Colonic mucosa (tissue), 4 donors: ENCODE data around the gene JOSD1. TPM values are rescaled to one million over a fixed set of nuclear protein-coding genes. Genes with fewer than 3 reads are reported as not detected.

Experiments used
- DNase-seq: peaks from one replicate; pipeline ENCODE4 v3.0.0-alpha.2; 2020
- H3K27ac ChIP-seq: fragments of 200-600 bp; one replicate; pipeline ENCODE4 v1.8.0; 2021
- H3K27me3 ChIP-seq: fragments of 200-600 bp; one replicate; pipeline ENCODE4 v1.8.0; 2021
- H3K36me3 ChIP-seq: fragments of 200-600 bp; one replicate; pipeline ENCODE4 v1.8.0; 2021
- H3K4me1 ChIP-seq: fragments of 200-600 bp; one replicate; pipeline ENCODE4 v1.8.0; 2021; ENCODE audit warnings: mild to moderate bottlenecking
- H3K4me3 ChIP-seq: fragments of 200-600 bp; one replicate; pipeline ENCODE4 v1.8.0; 2021
- H3K9ac ChIP-seq, 2 donors: one replicate each; pipeline ENCODE4 v1.7.0; 2013; ENCODE audit warnings: control low read depth in 2 of 2, low read depth in 2 of 2, low read length in 2 of 2
- H3K9me3 ChIP-seq: fragments of 200-600 bp; one replicate; pipeline ENCODE4 v1.8.0; 2021
- intact Hi-C: fragments of 100-400 bp; cut with DNase I; formaldehyde crosslinking; loops from one replicate; pipeline ENCODE4 v1.14.1; 2022
- total RNA-seq, 2 donors: library from RNA; stranded (reverse); fragmentation: NEBNext Ultra II Directional in 1 of 2; extraction: Animal tissue kit (Norgen Biotek cat#: 25700) in 1 of 2; gene quantifications; one replicate each; pipeline ENCODE4 v1.2.1, GENCODE V29; 2021
- TF ChIP-seq, protein P1 (sequence below): fragments of 200-600 bp; IDR thresholded peaks from one replicate; pipeline ENCODE4 v1.8.0; 2022; ENCODE audit warnings: antibody characterized with exemption, mild to moderate bottlenecking
- donor health status: healthy.
- donor health status: DM: no; HTN: no; CAD: no.
- donor health status: DM: no; HTN: no; CAD: no.

Gene JOSD1
- total RNA-seq, 2 donors from 2014 or later: 52.4 to 108 TPM

DNA sequence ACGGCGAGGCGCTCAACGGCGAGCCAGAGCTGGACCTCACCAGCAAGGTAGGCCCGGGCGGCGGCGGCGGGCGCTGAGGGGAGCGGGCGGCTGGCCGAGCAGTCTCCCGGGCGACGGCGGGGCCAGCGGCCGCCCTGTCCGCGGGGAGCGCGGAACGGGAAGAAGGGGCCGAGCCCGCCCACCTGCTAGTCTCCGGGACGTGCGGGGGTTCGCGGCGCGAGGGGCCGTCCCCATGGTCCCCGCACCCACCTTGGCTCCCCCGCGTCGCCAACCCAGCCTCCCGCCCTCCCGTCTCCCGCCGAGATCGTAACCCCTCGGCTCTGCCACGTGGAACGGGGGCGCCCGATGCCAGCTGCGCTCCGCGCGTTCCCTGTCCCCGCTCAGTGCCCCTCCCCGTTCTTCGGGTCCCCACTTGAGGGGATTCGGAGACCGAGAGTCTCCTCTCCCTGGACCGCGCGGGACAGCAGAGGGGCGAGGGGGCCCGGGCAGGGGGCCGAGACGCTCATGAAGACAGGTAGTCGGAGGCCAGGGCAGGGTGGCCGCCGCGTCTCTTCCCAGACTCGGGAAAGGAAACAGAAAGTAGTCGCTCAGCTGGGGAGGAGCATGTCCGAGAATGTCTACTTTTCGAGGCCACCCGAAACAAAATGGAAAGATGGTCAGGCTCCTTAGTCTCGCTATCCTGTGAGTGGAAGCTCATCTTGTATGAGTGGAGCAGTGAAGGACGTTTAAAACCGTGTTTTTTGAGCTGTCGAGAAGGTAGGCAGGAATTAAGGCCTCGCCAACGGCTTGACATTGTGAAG, 5.6 kb upstream of the JOSD1 start:
- H3K27ac ChIP-seq: peak overlapping the region; percentile 98
- H3K4me3 ChIP-seq: peak overlapping the region; percentile 97
- peaks cover 16% of the 10 kb centered on the region for H3K4me1 ChIP-seq
- intact Hi-C loops: no loop called here
- H3K27me3 ChIP-seq: no peaks in the 10 kb centered on the region
- TF ChIP-seq, protein P1, sequence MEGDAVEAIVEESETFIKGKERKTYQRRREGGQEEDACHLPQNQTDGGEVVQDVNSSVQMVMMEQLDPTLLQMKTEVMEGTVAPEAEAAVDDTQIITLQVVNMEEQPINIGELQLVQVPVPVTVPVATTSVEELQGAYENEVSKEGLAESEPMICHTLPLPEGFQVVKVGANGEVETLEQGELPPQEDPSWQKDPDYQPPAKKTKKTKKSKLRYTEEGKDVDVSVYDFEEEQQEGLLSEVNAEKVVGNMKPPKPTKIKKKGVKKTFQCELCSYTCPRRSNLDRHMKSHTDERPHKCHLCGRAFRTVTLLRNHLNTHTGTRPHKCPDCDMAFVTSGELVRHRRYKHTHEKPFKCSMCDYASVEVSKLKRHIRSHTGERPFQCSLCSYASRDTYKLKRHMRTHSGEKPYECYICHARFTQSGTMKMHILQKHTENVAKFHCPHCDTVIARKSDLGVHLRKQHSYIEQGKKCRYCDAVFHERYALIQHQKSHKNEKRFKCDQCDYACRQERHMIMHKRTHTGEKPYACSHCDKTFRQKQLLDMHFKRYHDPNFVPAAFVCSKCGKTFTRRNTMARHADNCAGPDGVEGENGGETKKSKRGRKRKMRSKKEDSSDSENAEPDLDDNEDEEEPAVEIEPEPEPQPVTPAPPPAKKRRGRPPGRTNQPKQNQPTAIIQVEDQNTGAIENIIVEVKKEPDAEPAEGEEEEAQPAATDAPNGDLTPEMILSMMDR: no peak
- DNase-seq: peak; percentile 63
- peak overlapping the region; percentile 70 to 97 for H3K9ac ChIP-seq
- H3K36me3 ChIP-seq: no peaks in the 10 kb centered on the region
- no peaks in the 10 kb centered on the region for H3K9me3 ChIP-seq

DNA sequence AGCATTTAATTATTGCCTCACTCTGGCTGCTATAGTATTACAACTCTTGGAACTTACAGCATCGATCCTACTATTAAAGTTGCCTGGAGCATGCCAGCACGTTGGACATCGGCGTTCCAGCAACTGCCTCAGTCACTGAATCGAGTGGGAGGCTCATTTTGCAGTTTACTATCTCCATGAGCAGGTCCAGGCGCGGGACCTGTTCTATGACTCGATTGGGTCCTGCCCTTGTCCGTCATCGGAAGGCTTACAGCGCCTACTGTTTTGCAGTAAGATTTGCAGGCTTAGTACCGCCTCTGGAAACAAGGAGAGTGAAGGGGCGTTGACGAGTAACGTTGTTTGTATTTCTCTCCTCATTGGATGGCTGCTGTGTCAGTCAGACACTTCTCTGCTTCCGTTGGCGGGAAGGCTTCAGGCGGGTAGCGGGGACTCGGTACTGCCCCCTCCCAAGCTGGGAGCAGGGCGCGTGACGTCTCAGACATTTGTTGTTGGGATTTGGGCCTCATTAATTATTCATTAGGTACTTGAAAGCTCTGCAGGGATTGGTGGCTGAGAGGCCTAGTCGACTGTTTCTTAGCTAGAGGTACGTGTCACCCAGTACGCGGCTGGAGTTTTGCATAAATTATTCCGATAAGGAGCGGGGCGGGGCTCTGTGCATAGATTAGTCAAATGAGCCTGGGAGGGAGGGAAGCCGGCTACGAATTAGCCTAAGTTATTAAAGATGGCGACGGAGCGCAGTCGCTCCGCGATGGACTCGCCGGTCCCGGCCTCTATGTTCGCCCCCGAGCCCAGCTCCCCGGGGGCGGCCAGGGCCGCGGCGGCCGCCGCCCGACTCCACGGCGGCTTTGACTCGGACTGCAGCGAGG, 4.7 kb upstream of the JOSD1 start, which contains the start of gene GTPBP1:
Gene GTPBP1, plus strand, starts transcription at position 710 of the 866 bp plus-strand sequence. Its CDS starts 12 bp downstream, at position 722.
- Histone ChIP-seq H3K4me3 (peak within 1 kb of the TSS; percentile 97), H3K27ac (peak within 1 kb of the TSS; percentile 98), H3K36me3 (no peaks in the 10 kb centered on the region), H3K9me3 (no peaks in the 10 kb centered on the region), H3K9ac (peak within 1 kb of the TSS; percentile 75 to 97), H3K27me3 (no peaks in the 10 kb centered on the region), H3K4me1 (peaks cover 16% of the 10 kb centered on the region)
- TF ChIP-seq, protein P1: peak; percentile 15
- intact Hi-C loops: no loop called here
- peak; percentile 99 for DNase-seq

DNA sequence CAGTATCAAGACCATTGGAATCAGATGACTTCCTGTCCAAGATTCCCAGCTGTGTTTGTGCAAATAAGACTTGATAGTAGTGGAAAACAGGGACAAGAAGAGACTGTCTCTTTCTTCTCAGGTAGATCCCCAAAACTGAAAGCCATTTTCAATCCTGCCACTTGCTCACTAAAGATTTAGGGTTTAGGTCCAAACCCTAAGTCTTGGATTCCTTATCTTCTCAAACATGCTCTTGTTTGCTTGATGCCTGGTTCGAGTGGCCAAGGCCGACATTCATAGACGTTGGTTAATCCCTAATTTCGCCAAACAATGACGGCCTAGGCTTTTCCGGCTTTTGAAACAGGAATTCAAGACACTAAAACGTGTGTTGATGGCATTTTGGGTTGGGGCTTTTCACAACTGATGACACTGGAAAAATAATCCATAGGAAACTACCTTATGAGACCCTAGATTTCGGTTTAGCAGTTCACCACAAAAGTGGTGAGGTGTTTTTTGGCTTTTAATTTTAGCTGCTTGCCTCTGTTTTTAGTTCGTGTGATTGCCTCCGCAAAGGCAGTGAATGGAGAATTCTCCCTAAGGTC, 4.0 kb upstream of the JOSD1 start:
- no peaks in the 10 kb centered on the region for H3K36me3 ChIP-seq
- intact Hi-C loops: no loop called here
- H3K9ac ChIP-seq: peak overlapping the region; percentile 33 to 75
- TF ChIP-seq, protein P1: no peak
- H3K27ac ChIP-seq: peak overlapping the region; percentile 87
- no peaks in the 10 kb centered on the region for H3K9me3 ChIP-seq
- peak overlapping the region; percentile 25 for H3K4me3 ChIP-seq
- DNase-seq: no peak
- H3K4me1 ChIP-seq: peaks cover 16% of the 10 kb centered on the region
- no peaks in the 10 kb centered on the region for H3K27me3 ChIP-seq

DNA sequence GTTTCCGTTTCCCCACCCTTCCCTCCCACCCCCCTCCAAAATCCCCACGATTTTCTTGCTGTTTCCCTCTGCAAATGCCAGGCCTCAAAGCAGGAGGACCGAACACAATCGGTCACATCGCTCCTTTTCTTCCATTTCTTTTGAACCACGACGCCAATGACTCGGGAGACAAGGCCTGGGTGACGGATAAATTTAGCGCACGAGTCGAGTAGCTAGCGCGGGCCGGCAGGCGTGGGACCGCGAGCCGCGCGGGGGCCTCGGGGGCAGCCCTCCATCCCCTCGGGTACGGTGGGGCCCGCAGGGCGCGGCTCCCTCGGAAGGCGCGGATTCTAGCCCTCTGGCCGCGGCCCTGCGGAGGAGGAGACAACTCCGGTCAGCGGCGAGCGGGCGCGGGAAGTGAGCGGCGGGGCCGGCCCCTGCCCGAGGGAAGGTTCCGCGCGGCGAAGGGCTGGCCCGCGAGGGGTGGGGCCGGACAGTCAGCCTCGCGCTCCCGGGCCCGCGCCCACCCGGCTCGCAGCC, 414 bp downstream of the JOSD1 start:
- Histone ChIP-seq H3K36me3 (no peaks in the 10 kb centered on the region), H3K9ac (peak overlapping the region; percentile 86 to 92), H3K27me3 (no peaks in the 10 kb centered on the region), H3K4me3 (peak overlapping the region; percentile 70), H3K9me3 (no peaks in the 10 kb centered on the region), H3K27ac (peak overlapping the region; percentile 95), H3K4me1 (peaks cover 18% of the 10 kb centered on the region)
- TF ChIP-seq, protein P1: no peak
- peak; percentile 80 for DNase-seq
- intact Hi-C loops: no loop called here

DNA sequence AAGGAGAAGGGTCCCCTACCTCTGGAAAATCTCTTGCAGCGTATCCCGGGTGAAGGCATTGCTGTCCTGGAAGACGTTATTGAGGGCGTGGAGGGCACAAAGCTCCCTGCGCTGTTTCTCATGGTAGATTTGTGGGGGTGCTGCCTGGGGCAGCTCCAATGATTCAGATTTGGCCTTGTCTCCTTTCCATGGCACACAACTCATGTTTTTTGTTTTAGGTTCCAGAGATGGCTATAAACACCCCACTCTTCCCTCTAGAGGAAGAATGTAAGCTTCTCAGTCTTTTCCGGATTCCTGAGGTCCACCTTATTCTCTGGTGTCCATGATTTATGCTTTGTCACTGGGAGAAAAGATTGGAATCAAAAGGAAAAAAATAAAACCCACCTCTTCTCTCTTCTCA, 959 bp downstream of the JOSD1 start:
- TF ChIP-seq, protein P1: no peak
- Histone ChIP-seq H3K36me3 (no peaks in the 10 kb centered on the region), H3K9ac (peak overlapping the region; percentile 86 to 92), H3K4me3 (peak overlapping the region; percentile 70), H3K27me3 (no peaks in the 10 kb centered on the region), H3K9me3 (no peaks in the 10 kb centered on the region), H3K27ac (peak overlapping the region; percentile 95), H3K4me1 (peaks cover 14% of the 10 kb centered on the region)
- intact Hi-C loops: no loop called here
- peak; percentile 46 for DNase-seq
